ENCODE data around the gene TBC1D19.

GRCh38 chr4:26594778-26595177 lies 10.9 kb downstream of the TBC1D19 start:
- no peak for TF ChIP-seq CTCF (conservative IDR thresholded peaks at IDR 0.05; ENCODE audit: low read length)
- TF ChIP-seq EZH2phosphoT487 (IDR thresholded peaks at IDR 0.05; ENCODE audit: borderline replicate concordance): no peak

Data from Loucy (cell line).